HepG2 (cell line): ENCODE results near the gene LUC7L. TPM values are rescaled to one million over a fixed set of nuclear protein-coding genes. Genes with fewer than 3 reads are reported as not detected.

Source experiments
- CBFB ChIP-seq: sonication (generic); formaldehyde crosslinking; IDR thresholded peaks from 2 replicates; pipeline ENCODE4 v1.4.0; 2020; ENCODE audit warnings: missing genetic modification reagents
- DNMT3B ChIP-seq: conservative IDR thresholded peaks from 2 replicates; pipeline ENCODE4 v1.6.1; 2016; ENCODE audit warnings: missing biosample characterization, control low read depth
- E2F1 ChIP-seq: sonication (generic); formaldehyde crosslinking; IDR thresholded peaks from 2 replicates; pipeline ENCODE4 v1.5.0; 2020; ENCODE audit warnings: missing genetic modification reagents
- ELF1 ChIP-seq: sonication (generic); formaldehyde crosslinking; IDR thresholded peaks from 2 replicates; pipeline ENCODE4 v1.4.0; 2020; ENCODE audit warnings: missing genetic modification reagents
- GABPB1 ChIP-seq: IDR thresholded peaks from 2 replicates; pipeline ENCODE4 v1.6.1; 2016; ENCODE audit warnings: mild to moderate bottlenecking, missing genetic modification reagents, moderate library complexity, missing compliant biosample characterization
- MEF2D ChIP-seq: sonication (generic); formaldehyde crosslinking; IDR thresholded peaks from 2 replicates; pipeline ENCODE4 v1.5.1; 2020; ENCODE audit warnings: mild to moderate bottlenecking, missing genetic modification reagents
- MTF2 ChIP-seq: sonication (generic); formaldehyde crosslinking; IDR thresholded peaks from 2 replicates; pipeline ENCODE4 v1.5.0; 2020; ENCODE audit warnings: missing genetic modification reagents, borderline replicate concordance
- MXD1 ChIP-seq: sonication (generic); formaldehyde crosslinking; IDR thresholded peaks from 2 replicates; pipeline ENCODE4 v1.4.0; 2020; ENCODE audit warnings: mild to moderate bottlenecking, missing genetic modification reagents
- REXO4 ChIP-seq: sonication (generic); formaldehyde crosslinking; IDR thresholded peaks from 2 replicates; pipeline ENCODE4 v1.8.0; 2022; ENCODE audit warnings: missing genetic modification reagents, mild to moderate bottlenecking, borderline replicate concordance
- SAP130 ChIP-seq: IDR thresholded peaks from 2 replicates; pipeline ENCODE4 v1.6.1; 2016; ENCODE audit warnings: low read depth
- ZBTB2 ChIP-seq: sonication (generic); formaldehyde crosslinking; IDR thresholded peaks from 2 replicates; pipeline ENCODE4 v1.8.0; 2022; ENCODE audit warnings: low read depth, missing genetic modification reagents
- ZFP91 ChIP-seq: sonication (generic); formaldehyde crosslinking; IDR thresholded peaks from 2 replicates; pipeline ENCODE4 v1.9.0; 2022; ENCODE audit warnings: missing genetic modification reagents, mild to moderate bottlenecking, borderline replicate concordance
- ZFY ChIP-seq: sonication (generic); formaldehyde crosslinking; IDR thresholded peaks from 2 replicates; pipeline ENCODE4 v1.4.0; 2020; ENCODE audit warnings: missing genetic modification reagents
- ZGPAT ChIP-seq: IDR thresholded peaks from 2 replicates; pipeline ENCODE4 v1.6.1; 2016; ENCODE audit warnings: mild to moderate bottlenecking
- ZNF292 ChIP-seq: sonication (generic); formaldehyde crosslinking; IDR thresholded peaks from 2 replicates; pipeline ENCODE4 v1.8.1; 2022; ENCODE audit warnings: mild to moderate bottlenecking, low read depth, missing genetic modification reagents, borderline replicate concordance
- ZNF350 ChIP-seq: sonication (generic); formaldehyde crosslinking; IDR thresholded peaks from 2 replicates; pipeline ENCODE4 v1.4.0; 2020; ENCODE audit warnings: mild to moderate bottlenecking, low read depth, missing genetic modification reagents, borderline replicate concordance
- ZNF414 ChIP-seq: sonication (generic); formaldehyde crosslinking; IDR thresholded peaks from 2 replicates; pipeline ENCODE4 v1.5.0; 2020; ENCODE audit warnings: missing genetic modification reagents
- ZNF552 ChIP-seq: sonication (generic); formaldehyde crosslinking; IDR thresholded peaks from 2 replicates; pipeline ENCODE4 v1.9.0; 2022; ENCODE audit warnings: missing genetic modification reagents, mild to moderate bottlenecking, borderline replicate concordance
- ZNF704 ChIP-seq: sonication (generic); formaldehyde crosslinking; IDR thresholded peaks from 2 replicates; pipeline ENCODE4 v1.8.1; 2023; ENCODE audit warnings: mild to moderate bottlenecking, inconsistent platforms, moderate library complexity, missing genetic modification reagents, borderline replicate concordance
- ZNF883 ChIP-seq: sonication (generic); formaldehyde crosslinking; IDR thresholded peaks from 2 replicates; pipeline ENCODE4 v1.5.1; 2020; ENCODE audit warnings: mild to moderate bottlenecking, missing genetic modification reagents; ENCODE audit errors: not compliant biosample characterization
- polyA plus RNA-seq, 8 experiments: library from polyadenylated mRNA; depleted of rRNA in 3 of 8; stranded (reverse) in 7 of 8; unstranded in 1 of 8; fragments of >200 nt; fragmentation: Illumina TruSeq in 4 of 8; extraction: Trizol in 4 of 8; gene quantifications; 2 replicates each; pipeline versions ENCODE4 v1.2.1 to v1.2.3, GENCODE V29; 2011 to 2016; ENCODE audit warnings: low read depth in 4 of 8, missing spikeins in 1 of 8, mixed read lengths in 1 of 8; ENCODE audit not compliant: insufficient read depth in 1 of 8
- total RNA-seq, 5 experiments: library from RNA; depleted of rRNA; stranded (reverse); fragments of >200 nt; fragmentation: Illumina TruSeq; extraction: Trizol; gene quantifications; 2 replicates each; pipeline ENCODE4 v1.2.3, GENCODE V29; 2016; ENCODE audit warnings: low read depth in 1 of 5
- TF ChIP-seq, protein P1 (sequence below): IDR thresholded peaks from 2 replicates; pipeline ENCODE4 v1.6.1; 2012; ENCODE audit warnings: inconsistent platforms

The LUC7L gene
- total and polyA plus RNA-seq, 2 of the 13 experiments (the other 11 are each of a cell fraction or from before 2014, with no cell fraction given): 48.7 to 56.9 TPM

- TF ChIP-seq ZNF552 (CRISPR knock-in tag) (no peak), ZNF704 (no peak), ZNF350 (no peak), ZFP91 (peak; percentile 22; the same call in 1 of the 2 replicates), ZFY (0 out of 2 replicates have a peak, but pooled peaks have one; percentile 10), MTF2 (CRISPR knock-in tag) (0 out of 2 replicates have a peak, but pooled peaks have one; percentile 64), REXO4 (CRISPR knock-in tag) (no peak), CBFB (CRISPR knock-in tag) (no peak), E2F1 (CRISPR knock-in tag) (no peak), ZBTB2 (CRISPR knock-in tag) (no peak), ZGPAT (no peak), ZNF292 (CRISPR knock-in tag) (no peak), ELF1 (CRISPR knock-in tag) (no peak), ZNF414 (CRISPR knock-in tag) (no peak), MEF2D (CRISPR knock-in tag) (no peak), ZNF883 (peak; percentile 24), GABPB1 (CRISPR knock-in tag) (no peak; the same call in 1 of the 2 replicates), MXD1 (CRISPR knock-in tag) (peak; percentile 62; the same call in 1 of the 2 replicates), DNMT3B (CRISPR knock-in tag) (no peak), SAP130 (CRISPR knock-in tag) (peak; percentile 73)
- TF ChIP-seq, protein P1, sequence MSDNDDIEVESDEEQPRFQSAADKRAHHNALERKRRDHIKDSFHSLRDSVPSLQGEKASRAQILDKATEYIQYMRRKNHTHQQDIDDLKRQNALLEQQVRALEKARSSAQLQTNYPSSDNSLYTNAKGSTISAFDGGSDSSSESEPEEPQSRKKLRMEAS: peak; percentile 61
Measured at GRCh38 chr16:276426-277077, 47.3 kb upstream of the LUC7L start (continued).
